OCI-LY3 (cell line): ENCODE measurements around the gene NAT14.

ENCODE experiments used
- H2AFZ ChIP-seq: fragments of 200-600, 300-600 bp; shearing (Covaris generic); 2 replicates; pipeline ENCODE4 v1.6.0; 2014; ENCODE audit warnings: antibody characterized with exemption, low read depth, low read length
- H3K27ac ChIP-seq: fragments of 200-600, 300-600 bp; sonication (generic); 2 replicates; pipeline ENCODE4 v1.5.1; 2014; ENCODE audit warnings: mild to moderate bottlenecking, low read length, moderate library complexity, mixed read lengths
- H3K27me3 ChIP-seq: fragments of 200-600, 300-600 bp; sonication (generic); 2 replicates; pipeline ENCODE4 v1.6.1; 2014; ENCODE audit warnings: low read depth, low read length, mixed read lengths
- H3K36me3 ChIP-seq: fragments of 200-600, 300-600 bp; sonication (generic); replicated peaks from 2 replicates; pipeline ENCODE3; 2014; ENCODE audit warnings: low read depth, low read length, mixed read lengths
- H3K4me1 ChIP-seq: fragments of 300-600, 200-600 bp; sonication (generic); 2 replicates; pipeline ENCODE4 v1.6.1; 2014; ENCODE audit warnings: low read length, mixed read lengths
- H3K4me2 ChIP-seq: fragments of 200-600, 300-600 bp; sonication (generic); 2 replicates; pipeline ENCODE4 v1.6.1; 2014; ENCODE audit warnings: low read length, mixed read lengths
- H3K4me3 ChIP-seq: fragments of 300-600, 200-600 bp; sonication (generic); 2 replicates; pipeline ENCODE4 v1.5.1; 2014; ENCODE audit warnings: antibody characterized with exemption, mild to moderate bottlenecking, low read length, moderate library complexity
- H3K79me2 ChIP-seq: fragments of 300-600, 200-600 bp; shearing (Covaris generic); 2 replicates; pipeline ENCODE4 v1.6.1; 2014; ENCODE audit warnings: mild to moderate bottlenecking, low read length, mixed read lengths
- H3K9ac ChIP-seq: fragments of 300-600, 200-600 bp; shearing (Covaris generic); 2 replicates; pipeline ENCODE4 v1.6.0; 2014; ENCODE audit warnings: mild to moderate bottlenecking, low read length, moderate library complexity
- H3K9me3 ChIP-seq: fragments of 200-600, 300-600 bp; shearing (Covaris generic); 2 replicates; pipeline ENCODE4 v1.6.1; 2014; ENCODE audit warnings: low read length, mixed read lengths; ENCODE audit not compliant: insufficient read depth
- H4K20me1 ChIP-seq: fragments of 200-600, 300-600 bp; sonication (generic); 2 replicates; pipeline ENCODE4 v1.6.1; 2016; ENCODE audit warnings: low read length, mixed read lengths; ENCODE audit not compliant: insufficient read depth
- EZH2phosphoT487 ChIP-seq: fragments of 200-600 bp; shearing (Covaris generic); IDR thresholded peaks from 2 replicates; pipeline ENCODE4 v1.6.1; 2018; ENCODE audit warnings: antibody characterized with exemption, mixed run types, low read depth
- TF ChIP-seq, protein P1 (sequence below): fragments of 200-600, 300-600 bp; sonication (generic); IDR thresholded peaks from 2 replicates; pipeline ENCODE4 v1.5.1; 2014; ENCODE audit warnings: antibody characterized with exemption, low read length, low read depth

Gene NAT14

DNA sequence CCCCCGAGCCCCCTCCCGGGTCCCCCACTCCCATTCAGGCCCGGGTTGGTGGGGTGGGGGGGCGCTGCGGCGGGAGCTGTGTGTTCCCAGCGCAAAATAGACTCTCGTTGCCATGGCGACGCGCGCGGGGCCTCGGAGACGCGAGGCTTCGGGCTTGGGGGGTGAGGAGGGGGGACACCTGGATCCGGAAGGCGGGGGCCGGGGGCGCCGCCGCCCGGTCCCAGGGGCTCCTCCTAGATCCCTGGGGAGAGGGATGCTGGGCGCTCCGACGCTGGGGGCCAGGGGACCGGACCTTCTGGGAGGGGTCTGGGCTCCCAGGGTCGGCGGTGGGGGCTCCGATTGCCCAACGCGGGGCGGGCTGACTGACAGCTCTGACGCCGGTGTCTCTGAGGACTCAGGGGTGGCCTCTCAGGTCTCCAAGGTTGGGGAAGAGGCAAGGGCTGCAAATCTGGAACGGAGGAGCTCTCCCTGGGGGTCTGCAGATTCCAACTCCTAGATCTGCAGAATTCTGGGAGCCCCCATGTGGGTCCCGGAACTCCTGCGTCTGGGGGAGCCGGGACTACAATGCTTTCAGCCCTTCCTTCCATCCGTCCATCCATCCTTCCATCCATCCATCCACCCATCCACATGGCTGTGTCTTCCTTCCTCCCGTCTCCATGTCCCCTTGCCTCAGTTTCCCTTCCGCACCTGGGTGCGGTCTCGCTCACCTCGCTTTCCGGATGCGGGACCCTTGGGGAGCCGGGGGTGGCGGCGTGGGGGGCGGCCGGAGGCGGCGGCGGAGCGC lies 32.8 kb upstream of the NAT14 start:
- no peak for TF ChIP-seq EZH2phosphoT487
- TF ChIP-seq, protein P1, sequence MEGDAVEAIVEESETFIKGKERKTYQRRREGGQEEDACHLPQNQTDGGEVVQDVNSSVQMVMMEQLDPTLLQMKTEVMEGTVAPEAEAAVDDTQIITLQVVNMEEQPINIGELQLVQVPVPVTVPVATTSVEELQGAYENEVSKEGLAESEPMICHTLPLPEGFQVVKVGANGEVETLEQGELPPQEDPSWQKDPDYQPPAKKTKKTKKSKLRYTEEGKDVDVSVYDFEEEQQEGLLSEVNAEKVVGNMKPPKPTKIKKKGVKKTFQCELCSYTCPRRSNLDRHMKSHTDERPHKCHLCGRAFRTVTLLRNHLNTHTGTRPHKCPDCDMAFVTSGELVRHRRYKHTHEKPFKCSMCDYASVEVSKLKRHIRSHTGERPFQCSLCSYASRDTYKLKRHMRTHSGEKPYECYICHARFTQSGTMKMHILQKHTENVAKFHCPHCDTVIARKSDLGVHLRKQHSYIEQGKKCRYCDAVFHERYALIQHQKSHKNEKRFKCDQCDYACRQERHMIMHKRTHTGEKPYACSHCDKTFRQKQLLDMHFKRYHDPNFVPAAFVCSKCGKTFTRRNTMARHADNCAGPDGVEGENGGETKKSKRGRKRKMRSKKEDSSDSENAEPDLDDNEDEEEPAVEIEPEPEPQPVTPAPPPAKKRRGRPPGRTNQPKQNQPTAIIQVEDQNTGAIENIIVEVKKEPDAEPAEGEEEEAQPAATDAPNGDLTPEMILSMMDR: no peak
- Histone ChIP-seq H4K20me1 (no peaks in the 10 kb centered on the region), H3K27me3 (no peaks in the 10 kb centered on the region), H3K4me1 (no peaks in the 10 kb centered on the region), H3K79me2 (no peaks in the 10 kb centered on the region), H2AFZ (no peak overlapping the region), H3K9ac (no peak overlapping the region), H3K4me2 (no peak overlapping the region), H3K4me3 (no peak overlapping the region), H3K27ac (no peak overlapping the region), H3K36me3 (peaks cover 3% of the 10 kb centered on the region), H3K9me3 (no peaks in the 10 kb centered on the region)

DNA sequence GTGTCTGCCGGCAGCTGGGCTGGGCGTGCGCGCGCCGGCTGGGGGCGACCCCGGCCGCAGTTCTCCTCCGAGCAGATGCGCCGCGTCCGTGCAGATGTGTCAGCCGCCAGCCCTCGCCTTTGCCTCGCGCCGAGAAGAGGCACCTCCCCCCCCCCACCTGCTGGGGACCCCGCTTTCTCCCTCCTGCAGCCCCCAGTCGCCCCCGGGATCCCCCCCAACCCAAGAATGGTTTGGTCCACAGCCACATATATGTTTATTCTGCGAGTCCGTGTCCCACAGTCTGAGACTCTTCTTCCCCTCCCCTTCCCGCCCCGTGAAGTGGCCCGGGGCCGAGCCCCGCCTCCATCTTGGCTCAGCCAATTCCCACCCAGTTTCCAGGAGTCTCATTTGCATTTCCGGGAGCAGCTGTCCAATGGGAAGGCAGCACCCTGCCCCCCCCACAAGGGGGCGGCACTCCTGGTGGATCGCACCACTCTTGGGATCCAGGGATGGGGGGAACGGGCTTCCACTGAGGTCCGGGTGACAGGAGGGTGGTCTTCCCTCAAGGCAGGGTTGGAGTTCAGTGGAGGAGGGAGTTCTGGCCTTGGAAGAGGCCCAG lies 32.1 kb upstream of the NAT14 start:
- TF ChIP-seq, protein P1: 0 out of 2 replicates have a peak, but pooled peaks have one; percentile 6
- no peak for TF ChIP-seq EZH2phosphoT487
- H3K27me3 ChIP-seq: no peaks in the 10 kb centered on the region
- H3K9me3 ChIP-seq: no peaks in the 10 kb centered on the region
- no peak overlapping the region for H2AFZ ChIP-seq
- H3K9ac ChIP-seq: no peak overlapping the region
- no peak overlapping the region for H3K4me3 ChIP-seq
- H3K79me2 ChIP-seq: no peaks in the 10 kb centered on the region
- no peak overlapping the region for H3K27ac ChIP-seq
- peaks cover 3% of the 10 kb centered on the region for H3K36me3 ChIP-seq
- no peaks in the 10 kb centered on the region for H3K4me1 ChIP-seq
- no peaks in the 10 kb centered on the region for H4K20me1 ChIP-seq
- no peak overlapping the region for H3K4me2 ChIP-seq

DNA sequence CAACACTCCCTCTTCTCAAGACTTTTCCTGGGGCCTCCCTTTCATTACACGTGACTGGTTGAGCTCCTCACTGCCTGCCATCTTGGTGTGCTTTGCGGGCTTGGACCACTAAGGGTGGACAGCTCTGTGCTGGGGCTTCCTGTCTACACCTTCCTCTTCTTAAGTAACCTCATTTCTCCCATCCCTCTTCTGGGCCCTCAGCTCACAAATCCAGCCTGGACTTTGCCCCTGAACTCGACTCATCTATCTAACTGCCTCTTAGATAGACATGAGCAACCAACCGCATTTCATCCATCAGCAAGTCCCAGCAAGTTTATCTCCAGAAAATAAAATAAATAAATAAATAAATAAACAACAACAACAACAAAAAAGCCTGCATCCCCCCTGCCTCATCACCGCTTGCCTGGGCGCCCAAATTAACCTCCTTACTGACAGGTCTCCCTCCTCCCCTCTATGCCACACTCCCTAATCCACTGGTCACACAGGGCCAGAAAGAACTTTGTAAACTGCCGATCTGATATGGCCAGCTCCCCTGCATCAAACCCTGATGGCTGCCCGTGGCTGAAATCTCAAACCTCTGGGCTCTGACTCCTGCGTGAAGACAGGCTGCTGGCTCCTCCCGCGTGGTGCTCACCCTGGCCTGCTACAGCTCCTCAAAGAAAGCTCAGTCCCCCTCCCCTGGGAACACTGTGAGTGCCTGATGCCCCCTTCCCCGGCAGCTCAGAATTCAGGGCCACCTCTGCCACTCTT lies 31.3 kb upstream of the NAT14 start:
- Histone ChIP-seq H4K20me1 (no peaks in the 10 kb centered on the region), H3K27me3 (no peaks in the 10 kb centered on the region), H3K4me3 (no peak overlapping the region), H3K9me3 (no peaks in the 10 kb centered on the region), H3K9ac (no peak overlapping the region), H3K4me2 (no peak overlapping the region), H3K27ac (no peak overlapping the region), H2AFZ (no peak overlapping the region), H3K36me3 (peaks cover 3% of the 10 kb centered on the region), H3K4me1 (no peaks in the 10 kb centered on the region), H3K79me2 (no peaks in the 10 kb centered on the region)
- TF ChIP-seq EZH2phosphoT487: no peak
- TF ChIP-seq, protein P1: no peak

DNA sequence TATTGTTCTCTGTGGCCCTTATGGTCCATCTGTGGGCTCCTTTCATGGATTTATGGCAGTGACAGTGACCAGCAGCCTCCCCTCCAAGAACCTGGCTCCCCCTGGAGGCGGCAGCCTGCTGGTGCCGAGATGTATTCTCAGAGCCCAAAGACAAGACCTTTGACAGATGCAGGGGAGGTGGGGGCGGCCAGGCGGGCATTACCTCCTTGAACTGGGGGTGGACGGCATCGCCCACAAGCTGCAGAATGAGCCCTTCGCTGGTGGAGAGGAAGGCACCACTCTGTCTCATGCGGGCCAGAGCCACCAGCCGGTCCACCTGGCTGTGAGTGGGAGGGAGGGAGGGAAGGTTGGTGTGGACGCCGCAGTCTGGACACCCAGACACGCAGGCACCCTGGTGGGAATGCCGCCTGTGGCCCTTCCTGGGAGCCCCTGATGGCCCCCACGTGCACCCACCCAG lies 30.2 kb upstream of the NAT14 start:
- Histone ChIP-seq H3K36me3 (peaks cover 3% of the 10 kb centered on the region), H4K20me1 (no peaks in the 10 kb centered on the region), H3K4me1 (no peaks in the 10 kb centered on the region), H3K4me2 (no peak overlapping the region), H2AFZ (no peak overlapping the region), H3K27ac (no peak overlapping the region), H3K9me3 (no peaks in the 10 kb centered on the region), H3K79me2 (no peaks in the 10 kb centered on the region), H3K27me3 (no peaks in the 10 kb centered on the region), H3K4me3 (no peak overlapping the region), H3K9ac (no peak overlapping the region)
- TF ChIP-seq, protein P1: peak; percentile 75
- TF ChIP-seq EZH2phosphoT487: no peak
